Left colon (tissue), 2 donors: Measurements from ENCODE around the gene CNDP1. TPM values are rescaled to one million over a fixed set of nuclear protein-coding genes. Genes with fewer than 3 reads are reported as not detected.

Experiments
- ATAC-seq: fragments of 200-7000 bp; cut with Tn5 transposase; one replicate; pipeline ENCODE4 v1.9.1; 2020; ENCODE audit warnings: mild to moderate bottlenecking, moderate library complexity
- DNase-seq, 2 donors: peaks; one replicate each; pipeline ENCODE4 v3.0.0-alpha.2; 2020
- intact Hi-C, 2 donors: fragments of 100-400 bp; cut with DNase I in 1 of 2; cut with micrococcal nuclease in 1 of 2; formaldehyde crosslinking; loops; one replicate each; pipeline versions ENCODE4 v1.11.2 to v1.14.0; 2022; cut with DNase I, micrococcal nuclease
- total RNA-seq, 2 donors: library from RNA; stranded (reverse); fragmentation: NEBNext Ultra II Directional; extraction: Animal tissue kit (Norgen Biotek cat#: 25700); gene quantifications; one replicate each; pipeline ENCODE4 v1.2.1, GENCODE V29; 2021
- donor health status: DM: no; HTN: no; CAD: no.
- donor health status: DM: yes; HTN: yes; CAD: no.

CNDP1 gene
- total RNA-seq, 2 donors from 2014 or later = not detected

DNA sequence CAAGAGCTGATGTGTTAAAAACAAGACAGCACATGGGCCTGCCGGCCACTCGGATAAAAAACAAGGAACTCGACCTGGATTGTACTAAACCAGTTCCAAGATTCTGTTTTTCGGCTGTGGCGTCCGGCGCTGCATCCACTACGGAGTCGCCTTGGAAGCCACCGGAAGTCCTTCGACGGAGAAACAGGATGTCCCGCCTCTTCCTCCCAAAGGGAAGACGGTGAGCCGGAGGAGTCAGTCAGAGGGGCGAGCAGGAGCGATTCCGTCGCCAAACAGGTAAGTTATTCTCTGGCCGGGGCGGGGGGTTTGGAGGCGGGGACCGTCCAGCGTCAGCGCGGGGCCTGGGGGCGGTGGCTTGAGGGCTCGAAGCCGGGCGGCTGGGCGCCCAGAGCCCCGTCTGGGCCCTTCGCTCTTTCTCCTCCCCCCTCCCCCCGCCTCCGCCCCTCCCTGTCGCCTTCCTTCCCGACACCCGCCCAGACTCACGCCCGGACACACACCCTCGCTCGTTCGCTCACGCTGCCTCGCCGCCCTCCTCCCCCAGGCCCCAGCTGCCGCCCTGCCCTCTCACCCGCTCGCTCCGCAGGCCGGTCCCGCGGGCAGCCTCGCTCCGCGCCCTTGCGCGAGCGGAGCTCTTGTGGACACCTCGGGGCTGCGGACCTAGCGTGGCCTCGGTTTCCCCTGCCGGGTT, 63.5 kb downstream of the CNDP1 start, which contains the start of gene ZNF407:
Gene ZNF407 (plus strand): TSS at position 209 of the 688 bp plus-strand sequence. CDS start 33,150 bp downstream, outside the sequence.
- ATAC-seq (peak; percentile 93), DNase-seq (peak; percentile 88 to 90)
- intact Hi-C loops = no loop called here

DNA sequence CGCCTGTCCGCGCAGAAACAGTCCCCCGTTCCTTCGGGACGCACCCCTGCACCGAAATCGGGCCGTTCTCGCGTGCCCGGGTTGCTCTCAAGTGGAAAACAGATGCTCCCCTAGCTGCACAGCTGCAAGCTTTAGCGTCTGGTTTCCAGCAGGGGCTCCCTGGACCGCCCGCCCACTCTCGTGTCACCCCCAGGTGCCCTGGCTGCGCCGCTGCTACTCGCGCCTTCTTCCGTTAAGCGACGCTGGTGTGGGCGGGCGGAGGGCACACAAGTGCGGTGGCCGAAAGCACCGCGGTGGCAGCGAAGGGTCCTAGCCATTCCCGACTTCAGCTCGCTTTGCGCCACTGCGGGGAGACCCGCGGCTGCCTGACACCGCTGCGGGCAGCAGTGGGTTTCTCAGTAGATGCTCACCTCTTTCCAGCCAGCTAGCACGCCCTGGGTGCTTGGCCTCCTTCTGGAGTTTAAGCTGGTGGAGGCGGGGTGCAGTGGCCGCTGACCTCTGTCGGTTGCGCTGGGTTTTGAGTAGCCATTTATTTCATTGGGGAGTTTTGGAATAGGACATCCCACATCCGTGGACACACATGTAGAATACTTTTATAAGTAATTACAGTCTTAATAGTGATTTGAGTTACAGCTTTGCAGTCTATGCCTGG, 64.2 kb downstream of the CNDP1 start:
- intact Hi-C loops = no loop called here
- ATAC-seq (peak; percentile 51), DNase-seq (peak; percentile 61 to 77)

DNA sequence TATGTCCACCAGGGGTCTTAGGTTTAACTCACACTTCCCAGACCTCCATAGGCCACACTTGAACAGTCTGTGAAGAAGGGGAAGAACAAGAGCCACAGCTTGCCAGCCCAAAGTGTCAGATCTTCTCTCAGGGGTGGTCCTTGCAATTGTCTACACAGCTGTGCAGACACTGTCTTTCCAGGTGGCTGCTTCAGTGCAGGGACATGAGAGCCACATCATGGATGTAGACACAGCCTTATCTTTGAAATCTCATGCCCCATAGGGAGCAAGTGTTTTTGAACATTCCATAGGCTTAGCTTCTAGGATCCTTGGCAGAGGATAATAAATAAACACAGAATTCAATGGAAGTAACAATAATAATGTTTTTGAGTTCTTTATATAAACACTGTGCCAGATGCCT, 70.1 kb downstream of the CNDP1 start:
- ATAC-seq = no peak
- DNase-seq = no peak

DNA sequence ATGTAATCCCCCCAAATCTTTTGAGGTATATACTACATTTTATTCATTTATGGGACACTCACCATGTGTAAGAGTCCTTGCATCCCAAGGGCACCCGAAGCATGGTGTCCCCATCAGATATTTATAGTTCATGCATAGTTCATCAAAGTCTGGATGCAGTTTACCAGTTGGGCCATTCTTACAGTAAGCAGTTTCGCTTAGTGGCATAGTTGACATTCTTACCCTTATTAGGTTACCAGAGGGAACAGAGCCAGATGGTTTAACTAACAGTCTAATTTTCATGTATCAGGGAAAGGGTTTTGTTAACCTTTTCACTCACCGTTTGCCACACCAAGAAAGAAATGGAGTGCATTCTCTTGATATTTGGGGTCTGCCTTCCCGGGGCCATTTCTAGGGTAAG, 70.5 kb downstream of the CNDP1 start:
- intact Hi-C loops = no loop called here
- ATAC-seq (no peak), DNase-seq (no peak)

More for the DNA sequence above, 70.1 kb downstream of the CNDP1 start:
- intact Hi-C loops = no loop called here

GRCh38 chr18:74608681-74609080, 74.4 kb downstream of the CNDP1 start:
- intact Hi-C loops = no loop called here
- no peak for DNase-seq
- ATAC-seq = no peak

DNA sequence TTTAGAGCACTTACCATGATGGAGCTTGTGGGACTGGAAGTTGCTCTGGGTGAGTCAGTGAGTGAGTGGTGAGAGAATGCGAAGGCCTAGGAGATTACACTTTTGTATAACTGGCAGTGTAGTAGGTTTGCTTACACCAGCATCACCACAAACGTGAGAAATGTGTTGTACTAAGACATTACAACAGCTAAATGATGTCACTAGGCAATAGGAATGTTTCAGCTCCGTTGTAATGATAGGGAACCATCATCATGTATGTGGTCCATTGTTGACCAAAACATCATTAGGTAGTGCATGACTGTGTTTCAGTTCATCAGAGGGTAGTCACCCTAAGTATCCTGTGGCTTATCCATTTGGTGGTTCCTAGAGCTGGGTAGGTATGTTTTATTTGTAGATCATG, 75.2 kb downstream of the CNDP1 start:
- ATAC-seq (no peak), DNase-seq (no peak)
- intact Hi-C loops = no loop called here

DNA sequence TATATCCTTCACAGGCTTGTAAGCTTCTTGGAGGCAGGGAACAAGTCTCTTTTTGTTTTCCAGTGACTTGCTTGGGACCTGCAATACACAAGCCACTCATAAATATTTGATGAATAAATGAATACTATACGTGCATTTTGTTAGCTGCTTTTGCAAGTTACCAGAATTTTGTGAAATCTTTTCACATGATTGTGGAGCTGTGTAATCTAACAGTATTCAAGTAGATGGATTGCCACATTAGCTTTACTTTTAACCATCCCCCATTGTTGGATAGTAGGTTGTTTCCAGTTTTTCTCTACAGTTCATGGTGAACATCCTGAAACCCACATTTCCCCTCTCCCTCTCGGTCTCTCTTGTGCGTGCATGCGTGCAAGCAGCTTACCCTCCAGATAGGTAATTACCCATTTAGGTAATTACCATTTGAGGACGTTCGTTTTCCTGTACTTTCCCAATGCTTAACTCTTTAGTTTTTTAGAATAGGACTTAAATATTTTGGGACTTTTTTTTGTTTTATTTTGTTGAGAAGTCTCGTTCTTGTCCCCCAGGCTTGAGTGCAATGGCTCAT, 75.8 kb downstream of the CNDP1 start:
- ATAC-seq = no peak

DNA sequence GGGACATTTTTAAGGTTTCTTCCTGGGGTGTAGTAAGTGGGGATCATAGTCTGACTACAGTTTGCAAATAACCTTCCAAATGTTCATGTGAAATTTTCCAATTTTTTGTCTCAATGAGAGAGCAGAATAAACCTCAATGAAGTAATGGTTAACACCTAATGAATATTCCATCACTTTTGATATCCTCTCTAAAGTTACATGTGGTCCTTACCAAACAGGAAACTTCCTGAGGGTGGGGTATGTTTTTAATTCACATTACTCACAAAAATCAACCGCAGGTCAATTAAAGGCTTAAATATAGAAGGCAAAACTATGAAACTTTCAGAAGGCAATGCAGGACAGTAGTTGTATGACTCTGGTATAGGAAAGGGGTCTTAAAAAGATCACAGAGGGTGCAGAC, 76.6 kb downstream of the CNDP1 start:
- DNase-seq (no peak), ATAC-seq (no peak)
- intact Hi-C loops = no loop called here

More for the DNA sequence above, 75.8 kb downstream of the CNDP1 start:
- intact Hi-C loops = no loop called here
- DNase-seq = no peak

GRCh38 chr18:74611765-74612164, 77.5 kb downstream of the CNDP1 start:
- no peak for DNase-seq
- intact Hi-C loops = no loop called here
- ATAC-seq = no peak

GRCh38 chr18:74613381-74613780, 79.1 kb downstream of the CNDP1 start:
- ATAC-seq = no peak
- no peak for DNase-seq
- intact Hi-C loops = no loop called here

DNA sequence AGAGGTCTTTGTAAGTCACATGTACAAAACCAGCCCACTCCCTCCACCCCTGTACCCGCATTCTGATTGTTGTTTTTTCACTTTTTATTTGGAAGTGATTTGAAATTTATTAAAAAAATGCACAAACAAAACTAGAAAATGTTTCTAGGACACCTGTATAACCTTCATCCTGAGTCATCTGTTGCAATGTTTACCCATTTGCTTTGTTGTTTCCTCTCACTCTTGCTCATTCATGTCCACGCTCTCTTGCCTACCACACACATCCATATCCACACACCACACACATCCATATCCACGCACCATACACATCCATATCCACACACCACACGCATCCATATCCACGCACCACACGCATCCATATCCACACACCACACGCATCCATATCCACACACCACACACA, 82.2 kb downstream of the CNDP1 start:
- DNase-seq = no peak
- intact Hi-C loops = no loop called here
- no peak for ATAC-seq

DNA sequence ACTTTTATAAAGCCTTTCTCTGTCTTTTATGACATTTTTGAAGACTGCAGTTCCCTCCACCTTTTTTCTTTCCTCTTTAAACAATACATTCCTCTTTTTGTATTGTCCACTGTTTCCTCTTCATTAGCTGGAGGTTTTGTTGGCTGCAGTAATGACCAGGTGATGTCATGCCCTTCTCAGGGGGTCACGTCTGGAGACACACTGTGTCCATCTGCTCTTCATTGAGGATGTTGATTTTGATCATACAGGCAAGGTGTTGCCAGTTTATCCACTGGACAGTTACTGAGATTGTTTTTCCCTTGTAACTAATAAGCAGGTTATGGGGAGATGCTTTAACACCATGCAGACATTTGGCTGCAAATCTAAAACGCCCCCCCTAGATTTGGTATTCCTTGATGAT, 83.2 kb downstream of the CNDP1 start:
- DNase-seq (no peak), ATAC-seq (no peak)
- intact Hi-C loops = no loop called here

DNA sequence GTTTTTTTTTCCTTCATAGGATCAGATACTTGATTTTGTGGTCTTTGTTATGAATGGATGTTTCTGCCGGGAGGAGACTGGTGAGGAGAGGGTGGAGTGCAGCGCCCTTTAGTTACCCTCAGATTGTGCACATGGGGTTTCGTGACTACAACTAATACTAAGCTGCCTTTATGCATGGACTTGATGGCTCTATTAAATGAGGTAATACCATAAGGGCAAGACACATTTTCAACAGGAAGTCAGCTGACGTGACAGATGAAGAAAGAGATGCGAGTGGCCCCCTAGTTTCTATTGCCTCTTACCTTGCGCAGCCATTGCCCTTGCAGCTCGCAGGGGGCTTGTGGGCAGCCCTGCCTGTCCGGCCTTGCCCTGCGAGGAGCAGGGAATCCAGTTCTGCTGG, 87.8 kb downstream of the CNDP1 start:
- ATAC-seq = no peak
- DNase-seq = no peak
- intact Hi-C loops = no loop called here

- peak in 1 of 2 donors; percentile 20 for DNase-seq
- no peak for ATAC-seq
- intact Hi-C loops = no loop called here
Measured at GRCh38 chr18:74623047-74623816, 88.9 kb downstream of the CNDP1 start.

- no peak for DNase-seq
- no peak for ATAC-seq
- intact Hi-C loops = no loop called here
Measured at GRCh38 chr18:74624466-74624865, 90.2 kb downstream of the CNDP1 start.

- ATAC-seq = no peak
- intact Hi-C loops = no loop called here
- no peak for DNase-seq
Measured at GRCh38 chr18:74625157-74625556, 90.9 kb downstream of the CNDP1 start.

DNA sequence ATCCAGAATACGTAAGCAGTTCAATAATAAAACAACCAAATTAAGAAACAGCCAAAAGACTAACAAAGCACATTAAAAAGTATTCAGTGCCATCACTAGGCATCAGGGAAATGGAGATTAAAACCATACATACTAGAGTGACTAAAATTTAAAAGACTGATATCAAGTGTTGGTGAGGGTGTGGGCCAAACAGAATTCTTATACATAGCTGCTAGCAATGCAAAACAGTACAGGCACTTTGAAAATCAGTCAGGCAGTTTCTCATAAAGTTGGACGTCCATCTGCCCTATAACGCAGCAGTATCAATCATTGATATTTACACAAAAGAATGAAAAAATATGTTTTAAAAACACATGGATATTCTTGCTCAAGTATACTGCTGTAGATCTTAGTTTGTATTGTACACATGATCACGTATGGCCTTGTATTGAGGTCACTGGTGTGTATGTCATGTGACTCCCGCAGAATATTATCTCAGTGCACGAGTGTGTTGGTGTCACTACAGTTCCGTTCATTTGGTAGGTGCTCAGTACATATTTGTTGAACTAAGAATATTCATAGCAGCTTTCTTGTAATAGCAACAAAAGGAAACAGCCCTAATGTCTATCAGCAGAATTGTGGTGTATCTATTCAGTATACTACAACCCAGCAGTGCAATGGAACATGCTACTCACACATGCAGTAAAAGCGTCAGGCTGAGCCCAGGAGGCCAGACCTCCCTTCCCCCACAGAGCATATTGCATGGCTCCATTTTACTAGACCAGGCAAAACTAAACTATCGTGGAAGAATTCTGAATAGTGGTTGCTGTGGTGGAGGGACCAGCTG, 92.0 kb downstream of the CNDP1 start:
- intact Hi-C loops = no loop called here
- DNase-seq = no peak
- ATAC-seq = no peak

DNA sequence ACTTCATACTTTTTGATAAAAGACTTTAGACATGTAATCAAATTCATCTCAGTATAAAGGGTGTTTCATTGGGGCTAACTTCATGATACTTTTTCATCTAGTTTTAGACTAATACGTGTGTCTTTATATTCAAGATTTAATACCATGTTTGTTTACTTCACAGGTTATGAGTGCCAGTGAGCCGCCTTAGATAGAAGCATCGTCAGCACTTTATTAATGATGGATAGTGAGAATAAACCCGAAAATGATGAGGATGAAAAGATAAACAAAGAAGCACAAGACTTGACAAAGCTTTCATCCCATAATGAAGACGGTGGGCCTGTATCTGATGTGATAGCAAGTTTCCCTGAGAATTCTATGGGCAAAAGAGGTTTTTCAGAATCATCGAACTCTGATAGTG, 96.5 kb downstream of the CNDP1 start:
- DNase-seq (no peak), ATAC-seq (no peak)
- intact Hi-C loops = no loop called here

- no peak for DNase-seq
- intact Hi-C loops = no loop called here
- ATAC-seq = no peak
Measured at GRCh38 chr18:74631212-74631611, 96.9 kb downstream of the CNDP1 start.
